Superior temporal gyrus (tissue), 1 donor: ENCODE results near the gene CX3CR1.

Experiments used
- DNase-seq: peaks from one replicate; pipeline ENCODE4 v3.0.0-alpha.2; 2016; ENCODE audit errors: extremely low spot score

The CX3CR1 gene

GRCh38 chr3:39292961-39293360 lies 13.1 kb upstream of the CX3CR1 start:
- no peak for DNase-seq

DNA sequence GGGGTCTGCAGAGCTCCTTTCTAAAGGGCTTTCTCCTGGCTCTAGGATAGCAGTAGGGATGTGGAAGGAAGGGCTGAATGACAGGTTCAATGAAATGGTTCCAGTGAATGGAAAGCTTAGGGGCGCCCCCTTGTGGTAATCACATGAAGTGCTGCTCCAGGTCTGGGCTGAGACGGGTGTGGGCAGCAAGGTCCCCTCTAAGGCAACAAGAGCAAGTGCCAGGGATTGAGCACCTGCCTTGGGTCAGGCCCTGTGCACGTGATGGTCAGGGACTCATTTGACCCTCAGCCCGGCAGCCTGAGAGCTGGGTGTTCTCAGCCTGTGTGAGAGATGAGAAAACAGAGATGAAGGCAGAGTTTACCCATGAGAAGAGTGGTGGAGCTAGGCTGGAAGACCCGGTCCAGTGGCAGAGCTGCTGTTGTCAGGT lies 12.1 kb upstream of the CX3CR1 start:
- peak; percentile 81 for DNase-seq

DNA sequence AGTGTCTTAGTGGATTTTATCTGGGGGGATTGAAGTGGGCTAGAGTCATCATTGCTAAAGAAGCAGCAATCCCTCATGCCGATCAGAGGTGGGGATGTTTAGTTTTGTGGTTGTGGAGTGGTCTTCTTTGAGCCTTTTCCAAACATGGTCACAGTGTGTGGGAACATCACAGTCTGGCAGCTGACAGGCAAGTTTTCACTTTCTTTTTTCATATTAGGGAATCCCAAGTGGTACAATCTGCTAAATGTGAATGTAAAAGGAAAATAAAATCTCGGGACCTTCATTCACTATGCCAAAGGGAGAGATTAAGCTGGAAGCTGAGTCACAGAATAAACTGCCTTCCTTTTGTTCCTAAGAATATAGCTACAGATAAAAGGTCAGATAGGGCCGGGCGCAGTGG lies 10.4 kb upstream of the CX3CR1 start:
- DNase-seq: no peak

GRCh38 chr3:39289107-39289506 lies 9.3 kb upstream of the CX3CR1 start:
- DNase-seq: no peak

- DNase-seq: peak; percentile 79
Observed at GRCh38 chr3:39288300-39288808, 8.5 kb upstream of the CX3CR1 start.

GRCh38 chr3:39287216-39288164 lies 7.7 kb upstream of the CX3CR1 start:
- DNase-seq: peak; percentile 8

- DNase-seq: no peak
Observed at GRCh38 chr3:39286771-39287170, 6.9 kb upstream of the CX3CR1 start.

- peak; percentile 4 for DNase-seq
Observed at GRCh38 chr3:39285332-39285731, 5.5 kb upstream of the CX3CR1 start.

GRCh38 chr3:39284457-39284881 lies 4.6 kb upstream of the CX3CR1 start:
- DNase-seq: peak; percentile 6

DNA sequence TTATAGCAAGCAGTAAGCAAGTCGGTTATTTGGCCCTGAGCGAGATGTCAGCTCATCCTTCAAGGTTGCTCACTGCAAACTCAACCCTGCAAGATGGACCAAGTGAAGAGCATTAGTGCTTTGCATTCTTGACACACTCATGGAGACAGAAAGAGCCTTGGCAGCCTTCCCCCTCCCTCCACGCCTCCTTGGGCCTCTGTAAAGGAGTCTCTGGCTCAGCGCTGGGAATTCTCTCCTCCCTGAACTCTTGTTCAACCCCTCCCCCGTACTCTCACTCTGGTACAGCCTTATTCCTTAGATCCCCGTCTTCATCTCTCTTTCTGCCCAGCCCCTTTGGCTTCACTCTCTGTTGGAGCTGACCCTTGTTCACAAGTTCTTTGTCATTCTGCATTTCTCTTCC lies 2.2 kb upstream of the CX3CR1 start:
- no peak for DNase-seq

- no peak for DNase-seq
Observed at GRCh38 chr3:39281533-39281932, 1.7 kb upstream of the CX3CR1 start.

DNA sequence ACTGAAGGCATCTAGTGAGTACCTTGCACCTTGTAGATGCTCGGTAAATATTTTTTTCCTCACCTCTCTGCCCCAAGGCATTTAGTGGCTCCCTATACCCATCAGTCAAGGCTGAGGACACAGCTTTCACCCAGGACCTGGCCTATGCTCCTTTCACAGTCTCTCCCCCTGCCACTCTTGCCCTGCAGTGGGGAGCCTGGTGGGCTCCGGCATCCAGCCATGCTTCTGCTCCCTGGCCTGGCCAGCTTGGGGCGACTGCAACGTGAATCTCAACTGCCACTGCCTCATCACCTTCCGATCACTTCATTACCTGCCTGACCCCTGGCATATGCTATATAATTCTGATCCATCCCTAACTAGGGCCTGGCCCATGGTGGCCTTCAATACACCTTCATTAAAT lies 735 bp upstream of the CX3CR1 start:
- no peak for DNase-seq

DNA sequence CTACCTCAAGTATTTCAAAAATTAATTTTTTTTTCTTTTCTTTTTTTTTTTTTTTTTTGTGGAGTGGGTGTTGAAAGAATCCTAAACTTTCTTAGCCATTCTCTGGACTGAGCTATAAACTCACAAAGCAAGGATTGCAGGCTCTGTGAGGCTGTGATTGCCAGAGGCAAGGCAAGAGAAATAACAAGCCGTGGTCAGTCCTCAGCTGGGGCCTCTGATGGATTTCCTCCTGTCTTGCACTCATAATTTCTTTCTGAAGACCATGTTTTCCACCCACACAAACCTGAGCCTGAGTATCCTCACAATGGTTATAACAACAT lies 1.3 kb downstream of the CX3CR1 start:
- no peak for DNase-seq

GRCh38 chr3:39277893-39278615 lies 1.8 kb downstream of the CX3CR1 start:
- no peak for DNase-seq

GRCh38 chr3:39276746-39277145 lies 3.1 kb downstream of the CX3CR1 start:
- no peak for DNase-seq

DNA sequence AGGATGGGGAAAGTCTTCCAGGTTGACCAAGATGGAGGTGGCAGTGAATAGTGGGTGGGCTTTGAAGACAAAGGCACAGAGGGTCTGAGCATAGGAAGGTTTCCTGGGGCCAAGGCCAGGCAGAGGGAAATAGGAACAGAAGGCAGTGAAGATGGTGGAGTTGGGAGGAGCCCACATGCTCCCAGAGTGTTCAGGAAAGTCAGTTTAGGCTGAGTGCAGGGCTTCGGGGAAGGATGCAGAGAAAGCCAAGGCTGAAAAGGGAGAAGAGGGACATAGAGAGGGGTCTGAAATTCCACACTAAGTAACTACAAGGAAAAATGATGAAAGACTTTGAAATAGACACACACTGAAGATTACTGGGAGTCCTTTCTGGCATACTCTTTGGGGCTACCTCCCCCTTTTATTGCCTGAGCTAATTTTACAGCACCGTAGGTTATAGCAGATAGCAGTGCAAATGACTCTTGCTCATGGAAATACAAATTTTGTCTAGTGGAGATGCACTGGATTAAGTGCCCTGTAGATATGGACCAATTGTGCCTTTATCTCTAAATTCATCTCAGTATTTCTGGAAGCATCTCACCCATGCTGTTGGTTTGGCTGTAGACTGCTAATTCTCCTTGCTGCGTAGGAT lies 3.8 kb downstream of the CX3CR1 start:
- DNase-seq: no peak

DNA sequence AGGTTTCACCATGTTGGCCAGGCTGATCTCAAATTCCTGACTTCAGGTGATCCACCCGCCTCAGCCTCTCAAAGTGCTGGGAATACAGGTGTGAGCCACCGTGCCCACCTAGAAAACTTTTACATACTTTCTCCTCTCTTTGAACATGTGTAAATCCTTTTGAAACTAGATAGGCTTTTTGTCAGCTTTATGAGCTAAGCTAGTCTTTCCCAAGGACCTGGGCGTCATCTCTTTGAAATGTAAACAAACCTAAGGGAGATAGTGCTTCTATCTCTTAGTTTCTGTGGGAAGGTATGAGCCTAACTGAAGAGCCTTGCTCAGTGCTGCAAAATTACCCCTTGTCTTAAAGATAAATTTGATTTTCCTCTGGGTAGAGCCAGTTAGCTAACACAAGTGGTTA lies 4.8 kb downstream of the CX3CR1 start:
- DNase-seq: no peak

DNA sequence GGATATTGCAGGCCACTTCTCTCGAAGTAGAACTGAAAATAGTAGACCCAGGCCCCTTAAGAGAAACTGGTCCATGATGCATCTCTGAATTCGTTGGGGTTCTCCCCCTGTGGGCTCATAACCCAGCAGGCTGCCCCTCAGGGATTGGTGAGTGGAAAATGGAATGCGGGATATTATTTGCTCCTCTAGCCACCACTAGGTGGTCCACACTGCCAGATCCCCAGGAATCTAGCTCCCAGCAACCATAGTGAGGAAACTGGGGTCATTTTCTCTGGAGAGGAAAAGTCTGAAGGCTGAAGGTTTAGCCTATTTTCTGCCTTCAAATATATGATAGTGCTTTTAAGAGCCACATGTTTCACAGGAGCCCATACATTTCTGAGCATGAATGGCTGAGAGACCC lies 6.7 kb downstream of the CX3CR1 start:
- DNase-seq: no peak

DNA sequence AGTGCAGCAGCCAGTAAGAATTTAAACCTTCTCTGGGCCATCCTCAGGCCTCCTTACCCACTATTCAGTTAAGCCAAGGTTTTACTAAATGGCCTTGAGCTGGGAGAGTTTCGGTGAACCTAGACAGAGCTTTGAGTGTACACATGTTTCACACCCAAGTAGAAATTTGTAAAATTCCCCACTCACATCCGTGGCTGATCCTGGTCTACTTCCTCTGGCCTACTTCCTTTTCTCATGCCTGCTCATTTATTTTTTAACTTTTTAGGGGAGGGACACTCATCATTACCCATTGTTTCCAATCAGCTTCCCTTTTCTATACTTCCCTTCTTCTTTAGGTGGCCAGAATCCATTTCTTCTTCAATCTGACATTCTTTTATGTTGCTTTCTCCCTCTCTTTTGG lies 7.6 kb downstream of the CX3CR1 start:
- DNase-seq: no peak

- DNase-seq: no peak
Observed at GRCh38 chr3:39271363-39271914, 8.4 kb downstream of the CX3CR1 start.

- DNase-seq: no peak
Observed at GRCh38 chr3:39269528-39269927, 10.3 kb downstream of the CX3CR1 start.

GRCh38 chr3:39268549-39268900 lies 11.3 kb downstream of the CX3CR1 start:
- DNase-seq: no peak
